ENCODE measurements around the gene CR1L.

Gene CR1L

GRCh38 chr1:207644852-207645634, at the start of gene CR1L:
CR1L (plus strand) TSS chr1:207645133; CDS start chr1:207645234, 101 bp downstream.
- no peak within 1 kb of the TSS for H3K4me3 ChIP-seq (ENCODE audit: low read length, poor library complexity, severe bottlenecking)
- TF ChIP-seq EZH2phosphoT487 (IDR thresholded peaks at IDR 0.05; ENCODE audit: borderline replicate concordance) (no peak), CTCF (conservative IDR thresholded peaks at IDR 0.05; ENCODE audit: low read length) (no peak)
- H3K36me3 ChIP-seq (ENCODE audit: insufficient read depth, low read length) = no peaks in the 10 kb centered on the region
- no peaks in the 10 kb centered on the region for H3K9me3 ChIP-seq (ENCODE audit: insufficient read depth, low read depth, low read length)
- no peaks in the 10 kb centered on the region for H3K79me2 ChIP-seq (ENCODE audit: insufficient read depth, low read length)
- H4K20me1 ChIP-seq (ENCODE audit: insufficient read depth, low read length, poor library complexity, severe bottlenecking) = no peaks in the 10 kb centered on the region
- H3F3A ChIP-seq (ENCODE audit: low read depth) = no peaks in the 10 kb centered on the region
- no peaks in the 10 kb centered on the region for H3K4me1 ChIP-seq (ENCODE audit: insufficient read depth, low read length, poor library complexity, severe bottlenecking)
- H3K27me3 ChIP-seq (ENCODE audit: insufficient read depth, low read length, poor library complexity, severe bottlenecking) = no peaks in the 10 kb centered on the region
- no peaks in the 10 kb centered on the region for H3K9me2 ChIP-seq (replicated peaks; ENCODE audit: low read depth, low read length)
- H3K9ac ChIP-seq (ENCODE audit: low read depth, low read length, poor library complexity, severe bottlenecking) = no peak within 1 kb of the TSS
- no peak within 1 kb of the TSS for H3K4me2 ChIP-seq (ENCODE audit: low read depth, low read length, poor library complexity, severe bottlenecking)
- H2AFZ ChIP-seq (ENCODE audit: low read length) = no peak within 1 kb of the TSS

GRCh38 chr1:207603777-207604176, 41.2 kb upstream of the CR1L start:
- H3K4me2 ChIP-seq (ENCODE audit: low read depth, low read length, poor library complexity, severe bottlenecking) = no peak overlapping the region
- no peaks in the 10 kb centered on the region for H3K4me1 ChIP-seq (ENCODE audit: insufficient read depth, low read length, poor library complexity, severe bottlenecking)
- H4K20me1 ChIP-seq (ENCODE audit: insufficient read depth, low read length, poor library complexity, severe bottlenecking) = no peaks in the 10 kb centered on the region
- no peak overlapping the region for H3K9ac ChIP-seq (ENCODE audit: low read depth, low read length, poor library complexity, severe bottlenecking)
- H3K79me2 ChIP-seq (ENCODE audit: insufficient read depth, low read length) = no peaks in the 10 kb centered on the region
- TF ChIP-seq EZH2phosphoT487 (IDR thresholded peaks at IDR 0.05; ENCODE audit: borderline replicate concordance) (no peak), CTCF (conservative IDR thresholded peaks at IDR 0.05; ENCODE audit: low read length) (no peak)
- H3F3A ChIP-seq (ENCODE audit: low read depth) = no peaks in the 10 kb centered on the region
- no peaks in the 10 kb centered on the region for H3K36me3 ChIP-seq (ENCODE audit: insufficient read depth, low read length)
- no peaks in the 10 kb centered on the region for H3K9me2 ChIP-seq (replicated peaks; ENCODE audit: low read depth, low read length)
- H3K9me3 ChIP-seq (ENCODE audit: insufficient read depth, low read depth, low read length) = no peaks in the 10 kb centered on the region
- H2AFZ ChIP-seq (ENCODE audit: low read length) = no peak overlapping the region
- no peak overlapping the region for H3K4me3 ChIP-seq (ENCODE audit: low read length, poor library complexity, severe bottlenecking)
- no peaks in the 10 kb centered on the region for H3K27me3 ChIP-seq (ENCODE audit: insufficient read depth, low read length, poor library complexity, severe bottlenecking)

- Histone ChIP-seq H3K4me2 (ENCODE audit: low read depth, low read length, poor library complexity, severe bottlenecking) (no peak overlapping the region), H3K79me2 (ENCODE audit: insufficient read depth, low read length) (no peaks in the 10 kb centered on the region), H3K4me3 (ENCODE audit: low read length, poor library complexity, severe bottlenecking) (no peak overlapping the region), H2AFZ (ENCODE audit: low read length) (no peak overlapping the region), H3K9ac (ENCODE audit: low read depth, low read length, poor library complexity, severe bottlenecking) (no peak overlapping the region), H3K4me1 (ENCODE audit: insufficient read depth, low read length, poor library complexity, severe bottlenecking) (no peaks in the 10 kb centered on the region), H4K20me1 (ENCODE audit: insufficient read depth, low read length, poor library complexity, severe bottlenecking) (no peaks in the 10 kb centered on the region), H3K9me2 (replicated peaks; ENCODE audit: low read depth, low read length) (no peaks in the 10 kb centered on the region), H3K27me3 (ENCODE audit: insufficient read depth, low read length, poor library complexity, severe bottlenecking) (no peaks in the 10 kb centered on the region), H3K9me3 (ENCODE audit: insufficient read depth, low read depth, low read length) (no peaks in the 10 kb centered on the region), H3K36me3 (ENCODE audit: insufficient read depth, low read length) (no peaks in the 10 kb centered on the region), H3F3A (ENCODE audit: low read depth) (no peaks in the 10 kb centered on the region)
- TF ChIP-seq CTCF (conservative IDR thresholded peaks at IDR 0.05; ENCODE audit: low read length) = no peak; the same call in 1 of the 2 replicates
- TF ChIP-seq EZH2phosphoT487 (IDR thresholded peaks at IDR 0.05; ENCODE audit: borderline replicate concordance) = no peak
Measured at GRCh38 chr1:207605444-207606361, 39.2 kb upstream of the CR1L start.

Data from Loucy (cell line).